Astrocyte (in vitro differentiated cells and primary cell): ENCODE results near the gene TTC7B. TPM values are rescaled to one million over a fixed set of nuclear protein-coding genes. Genes with fewer than 3 reads are reported as not detected.

ENCODE experiments used
- DNase-seq: peaks from one replicate; pipeline ENCODE4 v3.0.0-alpha.2; 2010; ENCODE audit warnings: low read depth
- FAIRE-seq: peaks from 2 replicates; lab custom pipeline; 2011; peaks lifted over from hg19 to GRCh38; lab: Jason Lieb, UNC
- H2AFZ ChIP-seq: 2 replicates; pipeline ENCODE4 v1.6.0; 2012; ENCODE audit warnings: low read depth, low read length, inconsistent platforms
- H3K27ac ChIP-seq: 2 replicates; pipeline ENCODE4 v1.5.1; 2011; ENCODE audit warnings: low read depth, low read length, inconsistent platforms
- H3K27me3 ChIP-seq: 2 replicates; pipeline ENCODE4 v1.6.0; 2011; ENCODE audit warnings: low read length, inconsistent platforms; ENCODE audit not compliant: insufficient read depth
- H3K36me3 ChIP-seq: 2 replicates; pipeline ENCODE4 v1.5.1; 2011; ENCODE audit warnings: low read length, inconsistent platforms; ENCODE audit not compliant: insufficient read depth
- H3K4me1 ChIP-seq: 2 replicates; pipeline ENCODE4 v1.5.1; 2011; ENCODE audit warnings: low read length, inconsistent platforms; ENCODE audit not compliant: insufficient read depth
- H3K4me2 ChIP-seq: 2 replicates; pipeline ENCODE4 v1.6.0; 2012; ENCODE audit warnings: low read length, inconsistent platforms
- H3K4me3 ChIP-seq: 2 replicates; pipeline ENCODE4 v1.5.1; 2011; ENCODE audit warnings: low read depth, mild to moderate bottlenecking, low read length, inconsistent platforms; ENCODE audit not compliant: insufficient read depth
- H3K79me2 ChIP-seq: 2 replicates; pipeline ENCODE4 v1.6.0; 2012; ENCODE audit warnings: mild to moderate bottlenecking, low read length, inconsistent platforms; ENCODE audit not compliant: insufficient read depth
- H3K9ac ChIP-seq: 2 replicates; pipeline ENCODE4 v1.6.0; 2012; ENCODE audit warnings: mild to moderate bottlenecking, low read length, inconsistent platforms
- H3K9me3 ChIP-seq: 2 replicates; pipeline ENCODE4 v1.5.1; 2012; ENCODE audit warnings: low read depth, mild to moderate bottlenecking, low read length, inconsistent platforms; ENCODE audit not compliant: insufficient read depth
- H4K20me1 ChIP-seq: 2 replicates; pipeline ENCODE4 v1.6.0; 2012; ENCODE audit warnings: low read length, inconsistent platforms; ENCODE audit not compliant: insufficient read depth
- H3K27ac Mint-ChIP-seq: one replicate; pipeline ENCODE4 v1.8.0; 2021; ENCODE audit warnings: mild to moderate bottlenecking, mixed read lengths; ENCODE audit not compliant: unreplicated experiment
- H3K27me3 Mint-ChIP-seq: one replicate; pipeline ENCODE4 v1.8.0; 2021; ENCODE audit warnings: low read depth, mixed read lengths; ENCODE audit not compliant: unreplicated experiment
- H3K36me3 Mint-ChIP-seq: one replicate; pipeline ENCODE4 v1.8.0; 2021; ENCODE audit warnings: low read depth, mixed read lengths; ENCODE audit not compliant: unreplicated experiment
- H3K4me1 Mint-ChIP-seq: one replicate; pipeline ENCODE4 v1.8.0; 2021; ENCODE audit warnings: low read depth, mixed read lengths; ENCODE audit not compliant: unreplicated experiment
- H3K4me3 Mint-ChIP-seq: one replicate; pipeline ENCODE4 v1.8.0; 2021; ENCODE audit warnings: mild to moderate bottlenecking, moderate library complexity, mixed read lengths; ENCODE audit not compliant: unreplicated experiment
- H3K9me3 Mint-ChIP-seq: one replicate; pipeline ENCODE4 v1.8.0; 2021; ENCODE audit warnings: mild to moderate bottlenecking, mixed read lengths; ENCODE audit not compliant: unreplicated experiment
- CTCF ChIP-seq: IDR thresholded peaks from 2 replicates; pipeline ENCODE4 v1.5.1; 2011; ENCODE audit warnings: low read depth, mild to moderate bottlenecking, inconsistent platforms, low read length, moderate library complexity; ENCODE audit not compliant: insufficient read depth
- EZH2 ChIP-seq: IDR thresholded peaks from 2 replicates; pipeline ENCODE4 v1.6.1; 2012; ENCODE audit warnings: mild to moderate bottlenecking, low read length, inconsistent platforms; ENCODE audit not compliant: insufficient read depth
- total RNA-seq: library from RNA; stranded (reverse); gene quantifications from 2 replicates; pipeline ENCODE4 v1.2.1, GENCODE V29; 2021

TTC7B gene
- total RNA-seq, 1 donor from 2014 or later: 42.1 TPM

GRCh38 chr14:90651976-90652560, 164.2 kb downstream of the TTC7B start:
- FAIRE-seq: no peak

GRCh38 chr14:90651271-90651804, 164.9 kb downstream of the TTC7B start:
- no peak for TF ChIP-seq CTCF
- Histone ChIP-seq H4K20me1 (peaks cover 3% of the 10 kb centered on the region), H3K4me1 (peaks cover 20% of the 10 kb centered on the region), H3K9me3 (no peaks in the 10 kb centered on the region), H3K4me2 (no peak overlapping the region), H3K79me2 (no peaks in the 10 kb centered on the region), H2AFZ (no peak overlapping the region), H3K27ac (no peak overlapping the region), H3K4me3 (no peak overlapping the region), H3K36me3 (peaks cover 2% of the 10 kb centered on the region), H3K9ac (no peak overlapping the region), H3K27me3 (no peaks in the 10 kb centered on the region)
- Mint-ChIP-seq H3K9me3 (no peaks in the 10 kb centered on the region), H3K27me3 (no peaks in the 10 kb centered on the region), H3K27ac (no peak overlapping the region), H3K4me1 (peaks cover 15% of the 10 kb centered on the region), H3K36me3 (peaks cover 13% of the 10 kb centered on the region), H3K4me3 (no peak overlapping the region)
- FAIRE-seq: no peak
- no peak for DNase-seq

More at GRCh38 chr14:90651976-90652560, 164.2 kb downstream of the TTC7B start:
- H3K4me2 ChIP-seq: no peak overlapping the region
- no peak overlapping the region for H3K4me3 Mint-ChIP-seq
- no peaks in the 10 kb centered on the region for H3K27me3 ChIP-seq
- no peak overlapping the region for H3K27ac Mint-ChIP-seq
- H3K27ac ChIP-seq: no peak overlapping the region
- H3K9me3 ChIP-seq: no peaks in the 10 kb centered on the region
- H3K27me3 Mint-ChIP-seq: no peaks in the 10 kb centered on the region
- H3K36me3 Mint-ChIP-seq: peaks cover 10% of the 10 kb centered on the region
- H3K79me2 ChIP-seq: no peaks in the 10 kb centered on the region
- H4K20me1 ChIP-seq: peaks cover 3% of the 10 kb centered on the region
- no peaks in the 10 kb centered on the region for H3K9me3 Mint-ChIP-seq
- H3K4me1 Mint-ChIP-seq: peaks cover 15% of the 10 kb centered on the region
- no peak overlapping the region for H2AFZ ChIP-seq
- no peak overlapping the region for H3K9ac ChIP-seq
- peaks cover 2% of the 10 kb centered on the region for H3K36me3 ChIP-seq
- peaks cover 17% of the 10 kb centered on the region for H3K4me1 ChIP-seq
- H3K4me3 ChIP-seq: no peak overlapping the region
- no peak for DNase-seq
- no peak for TF ChIP-seq EZH2
- TF ChIP-seq CTCF: no peak

GRCh38 chr14:90649557-90650135, 166.6 kb downstream of the TTC7B start:
- Mint-ChIP-seq H3K4me3 (no peak overlapping the region), H3K36me3 (peaks cover 13% of the 10 kb centered on the region), H3K27me3 (no peaks in the 10 kb centered on the region), H3K27ac (no peak overlapping the region), H3K9me3 (no peaks in the 10 kb centered on the region), H3K4me1 (peaks cover 9% of the 10 kb centered on the region)
- Histone ChIP-seq H3K27me3 (no peaks in the 10 kb centered on the region), H3K9ac (no peak overlapping the region), H2AFZ (no peak overlapping the region), H3K4me1 (peaks cover 18% of the 10 kb centered on the region), H3K4me3 (no peak overlapping the region), H3K79me2 (no peaks in the 10 kb centered on the region), H3K4me2 (no peak overlapping the region), H4K20me1 (peaks cover 3% of the 10 kb centered on the region), H3K27ac (no peak overlapping the region), H3K36me3 (peaks cover 2% of the 10 kb centered on the region), H3K9me3 (no peaks in the 10 kb centered on the region)
- TF ChIP-seq EZH2 (no peak), CTCF (no peak)
- DNase-seq (no peak), FAIRE-seq (no peak)
